GM10248 (cell line): ENCODE measurements around the gene SLC25A19.

Experiments
- CTCF ChIA-PET: fragments of 300-600 bp; sonication (Branson Sonifier 250); formaldehyde crosslinking; extraction: SDS; loops from one replicate; lab custom pipeline; 2021; ENCODE audit warnings: antibody characterized with exemption; lab: Yijun Ruan, JAX
- POLR2A ChIA-PET: fragments of 350-650 bp; sonication (Branson Sonifier 250); formaldehyde crosslinking; extraction: SDS; loops from one replicate; lab custom pipeline; 2020; ENCODE audit warnings: antibody characterized with exemption; lab: Yijun Ruan, JAX
- DNase-seq: peaks from one replicate; pipeline ENCODE4 v3.0.0; 2012; ENCODE audit errors: extremely low spot score
- CTCF ChIP-seq: IDR thresholded peaks from 2 replicates; pipeline ENCODE4 v1.5.1; 2012; ENCODE audit warnings: mild to moderate bottlenecking, low read depth; ENCODE audit errors: extremely low read depth, missing control alignments, control extremely low read depth

SLC25A19 gene

GRCh38 chr17:75241502-75241901, 47.7 kb downstream of the SLC25A19 start:
- no peak for DNase-seq
- ChIA-PET CTCF (interaction anchor here (1.2 to 7.4 kb wide), 8 partner anchors 7 to 279 kb away, joined by 3 to 87 read pairs (median 14); partner anchors contain the start of genes GGA3, MIF4GD, MRPS7 and NT5C), POLR2A (no interaction called here)
- TF ChIP-seq CTCF = no peak

GRCh38 chr17:75241143-75241430, 48.1 kb downstream of the SLC25A19 start:
- CTCF ChIA-PET = interaction anchor here (1.2 to 7.4 kb wide), 6 partner anchors 8 to 279 kb away, joined by 3 to 87 read pairs (median 14); partner anchors contain the start of genes GGA3, MRPS7 and NT5C
- POLR2A ChIA-PET = no interaction called here
- TF ChIP-seq CTCF = no peak
- DNase-seq = no peak

- peak; percentile 59 for TF ChIP-seq CTCF
- POLR2A ChIA-PET = interaction anchor here (1.3 kb wide), 1 partner anchor 13 kb away, joined by 3 read pairs; no protein-coding TSS in a partner anchor
- CTCF ChIA-PET = interaction anchor here (1.2 to 7.4 kb wide), 11 partner anchors 8 to 278 kb away, joined by 3 to 87 read pairs (median 5); partner anchors contain the start of genes GGA3, MRPS7, NT5C and SLC25A19
- DNase-seq = peak; percentile 54
These were observed 48.7 kb downstream of the SLC25A19 start for GRCh38 chr17:75240394-75241142.

- TF ChIP-seq CTCF = no peak
- ChIA-PET POLR2A (interaction anchor here (1.3 kb wide), 1 partner anchor 12 kb away, joined by 3 read pairs; no protein-coding TSS in a partner anchor), CTCF (interaction anchor here (0.9 to 7.4 kb wide), 15 partner anchors 9 to 311 kb away, joined by 3 to 87 read pairs (median 5); partner anchors contain the start of genes GGA3, MIF4GD, MRPS7 and SLC25A19)
- no peak for DNase-seq
These were observed 49.3 kb downstream of the SLC25A19 start for GRCh38 chr17:75239778-75240393.

- TF ChIP-seq CTCF = no peak
- ChIA-PET CTCF (interaction anchor here (0.9 to 7.4 kb wide), 13 partner anchors 10 to 310 kb away, joined by 3 to 87 read pairs (median 5); partner anchors contain the start of genes MIF4GD and SLC25A19), POLR2A (no interaction called here)
- no peak for DNase-seq
These were observed 50.0 kb downstream of the SLC25A19 start for GRCh38 chr17:75239214-75239613.

GRCh38 chr17:75238684-75239191, 50.5 kb downstream of the SLC25A19 start:
- peak; percentile 84 for TF ChIP-seq CTCF
- CTCF ChIA-PET = interaction anchor here (0.8 to 7.4 kb wide), 15 partner anchors 10 to 277 kb away, joined by 3 to 87 read pairs (median 7); partner anchors contain the start of genes GGA3, MIF4GD, MRPS7 and SLC25A19
- peak; percentile 82 for DNase-seq
- POLR2A ChIA-PET = no interaction called here
